Esophagus muscularis mucosa (tissue), 3 donors: ENCODE data around the gene PDIA6.

Experiments used
- POLR2AphosphoS5 ChIP-seq, 2 donors: sonication (generic); formaldehyde crosslinking; IDR thresholded peaks; one replicate each; pipeline ENCODE4 v1.6.1; 2017; ENCODE audit warnings: antibody characterized with exemption in 2 of 2
- TF ChIP-seq, protein P1 (sequence below), 3 experiments: fragments of 200-600 bp in 2 of 3; fragments of 450-650 bp in 1 of 3; sonication (generic) in 2 of 3; IDR thresholded peaks; one replicate each; pipeline ENCODE4 v1.5.1; 2017 to 2019; ENCODE audit warnings: antibody characterized with exemption in 3 of 3, mild to moderate bottlenecking in 2 of 3, moderate library complexity in 1 of 3

DNA sequence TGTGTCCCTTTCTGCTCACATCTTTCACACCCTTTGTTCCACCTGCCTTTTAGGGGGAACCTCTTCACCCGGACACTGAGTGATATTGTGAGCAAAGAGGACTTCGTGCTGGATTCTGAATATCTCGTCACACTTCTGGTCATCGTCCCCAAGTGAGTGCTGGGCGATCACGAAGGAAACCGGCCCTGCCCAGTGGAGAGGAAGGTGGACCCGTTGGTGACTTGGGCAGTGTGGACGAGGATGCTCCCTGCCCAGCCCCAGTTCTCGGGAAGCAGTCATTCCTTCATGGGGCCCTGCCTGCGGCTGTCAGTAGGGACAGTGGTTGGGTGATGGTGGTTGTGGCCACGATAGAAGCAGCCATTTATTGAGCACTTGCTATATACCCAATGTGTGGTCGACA is 40.8 kb downstream of the PDIA6 start:
- TF ChIP-seq, protein P1, sequence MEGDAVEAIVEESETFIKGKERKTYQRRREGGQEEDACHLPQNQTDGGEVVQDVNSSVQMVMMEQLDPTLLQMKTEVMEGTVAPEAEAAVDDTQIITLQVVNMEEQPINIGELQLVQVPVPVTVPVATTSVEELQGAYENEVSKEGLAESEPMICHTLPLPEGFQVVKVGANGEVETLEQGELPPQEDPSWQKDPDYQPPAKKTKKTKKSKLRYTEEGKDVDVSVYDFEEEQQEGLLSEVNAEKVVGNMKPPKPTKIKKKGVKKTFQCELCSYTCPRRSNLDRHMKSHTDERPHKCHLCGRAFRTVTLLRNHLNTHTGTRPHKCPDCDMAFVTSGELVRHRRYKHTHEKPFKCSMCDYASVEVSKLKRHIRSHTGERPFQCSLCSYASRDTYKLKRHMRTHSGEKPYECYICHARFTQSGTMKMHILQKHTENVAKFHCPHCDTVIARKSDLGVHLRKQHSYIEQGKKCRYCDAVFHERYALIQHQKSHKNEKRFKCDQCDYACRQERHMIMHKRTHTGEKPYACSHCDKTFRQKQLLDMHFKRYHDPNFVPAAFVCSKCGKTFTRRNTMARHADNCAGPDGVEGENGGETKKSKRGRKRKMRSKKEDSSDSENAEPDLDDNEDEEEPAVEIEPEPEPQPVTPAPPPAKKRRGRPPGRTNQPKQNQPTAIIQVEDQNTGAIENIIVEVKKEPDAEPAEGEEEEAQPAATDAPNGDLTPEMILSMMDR (IDR thresholded peaks at IDR 0.05): no peak
- TF ChIP-seq POLR2AphosphoS5 (IDR thresholded peaks at IDR 0.05): no peak
